Measurements from ENCODE around the gene FBXL16.

DNA sequence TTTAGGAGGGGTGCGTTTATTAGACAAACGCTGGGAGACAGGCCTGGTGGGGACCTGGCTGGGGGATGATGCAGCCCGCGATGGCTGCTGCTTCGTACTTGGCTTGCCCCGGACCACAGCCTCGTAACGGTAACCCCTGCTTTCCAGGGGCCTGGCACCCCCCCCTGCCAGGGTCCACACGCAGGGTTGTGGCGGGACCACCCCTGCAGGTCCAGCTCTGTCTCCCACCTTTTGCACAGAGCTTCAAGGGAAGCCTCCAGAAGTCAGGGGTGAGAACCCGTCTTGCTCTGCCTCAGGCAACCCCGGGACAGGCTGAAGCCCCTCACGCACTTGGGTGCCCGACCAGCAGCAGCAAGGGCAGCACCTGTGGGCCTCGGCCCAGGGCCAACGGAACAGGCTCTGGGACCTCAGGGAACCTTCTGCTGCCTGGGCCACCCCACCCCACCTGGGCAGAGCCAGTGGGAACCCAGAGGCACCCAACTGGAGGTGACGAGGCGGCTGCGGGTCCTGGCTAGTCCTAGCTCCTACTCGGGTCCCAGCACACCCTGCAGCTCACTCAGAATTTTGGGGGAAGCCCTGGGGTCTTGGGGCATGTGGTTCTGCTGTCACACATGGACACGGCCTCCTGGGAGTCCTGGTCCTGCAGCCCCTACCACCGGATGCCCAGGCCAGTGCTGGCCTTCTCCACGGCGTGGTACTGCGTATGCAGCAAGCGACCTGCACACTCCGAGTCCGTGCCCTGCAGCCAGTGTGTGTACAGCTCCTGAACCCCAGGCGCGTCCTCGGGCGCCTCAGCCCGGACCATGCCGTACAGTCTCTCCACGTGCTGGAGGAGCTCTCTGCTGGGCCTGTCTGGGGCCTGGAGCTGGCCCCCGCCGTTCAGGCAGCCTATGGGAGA is 24.4 kb upstream of the FBXL16 start:
- TF ChIP-seq, protein P1, sequence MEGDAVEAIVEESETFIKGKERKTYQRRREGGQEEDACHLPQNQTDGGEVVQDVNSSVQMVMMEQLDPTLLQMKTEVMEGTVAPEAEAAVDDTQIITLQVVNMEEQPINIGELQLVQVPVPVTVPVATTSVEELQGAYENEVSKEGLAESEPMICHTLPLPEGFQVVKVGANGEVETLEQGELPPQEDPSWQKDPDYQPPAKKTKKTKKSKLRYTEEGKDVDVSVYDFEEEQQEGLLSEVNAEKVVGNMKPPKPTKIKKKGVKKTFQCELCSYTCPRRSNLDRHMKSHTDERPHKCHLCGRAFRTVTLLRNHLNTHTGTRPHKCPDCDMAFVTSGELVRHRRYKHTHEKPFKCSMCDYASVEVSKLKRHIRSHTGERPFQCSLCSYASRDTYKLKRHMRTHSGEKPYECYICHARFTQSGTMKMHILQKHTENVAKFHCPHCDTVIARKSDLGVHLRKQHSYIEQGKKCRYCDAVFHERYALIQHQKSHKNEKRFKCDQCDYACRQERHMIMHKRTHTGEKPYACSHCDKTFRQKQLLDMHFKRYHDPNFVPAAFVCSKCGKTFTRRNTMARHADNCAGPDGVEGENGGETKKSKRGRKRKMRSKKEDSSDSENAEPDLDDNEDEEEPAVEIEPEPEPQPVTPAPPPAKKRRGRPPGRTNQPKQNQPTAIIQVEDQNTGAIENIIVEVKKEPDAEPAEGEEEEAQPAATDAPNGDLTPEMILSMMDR (IDR thresholded peaks at IDR 0.05; ENCODE audit: extremely low read depth in 1 of 2, insufficient read depth in 1 of 2, low read depth in 1 of 2, low read length in 2 of 2) = no peak
- TF ChIP-seq POLR2AphosphoS5 (IDR thresholded peaks at IDR 0.05; ENCODE audit: insufficient read depth, low read depth, low read length) = no peak
